ENCODE data around the gene ZNF180.
"Not testable (repeated sequence)": the region's sequence is repeated elsewhere in the genome, so short reads cannot be mapped to it uniquely, and the experiment has no call there.

ZNF180 gene

DNA sequence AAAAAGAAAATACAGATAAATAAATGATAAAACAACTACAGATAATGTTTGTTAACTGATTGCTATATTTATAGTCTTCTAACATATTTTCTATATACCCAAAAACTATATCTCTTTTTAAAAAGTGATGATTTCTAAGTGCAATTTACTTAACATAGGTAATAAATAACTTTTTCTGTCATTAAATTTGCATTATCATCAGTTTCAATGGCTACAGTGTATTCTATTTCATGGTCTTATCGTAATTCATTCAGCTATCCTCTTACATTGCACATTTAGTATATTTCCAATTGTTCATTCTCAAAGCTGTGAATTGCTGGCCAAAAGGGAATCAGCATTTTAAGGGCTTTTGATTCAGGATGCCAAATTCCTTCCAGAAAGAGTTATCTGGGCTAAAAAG, 3.6 kb downstream of the ZNF180 start:
- DNase-seq = no peak

GRCh38 chr19:44476559-44477408, 23.5 kb downstream of the ZNF180 start:
- DNase-seq = no peak

GRCh38 chr19:44468730-44469129, 31.6 kb downstream of the ZNF180 start:
- not testable (repeated sequence) for DNase-seq

- DNase-seq = not testable (repeated sequence)
These were observed 37.6 kb downstream of the ZNF180 start for GRCh38 chr19:44462600-44463286.

DNA sequence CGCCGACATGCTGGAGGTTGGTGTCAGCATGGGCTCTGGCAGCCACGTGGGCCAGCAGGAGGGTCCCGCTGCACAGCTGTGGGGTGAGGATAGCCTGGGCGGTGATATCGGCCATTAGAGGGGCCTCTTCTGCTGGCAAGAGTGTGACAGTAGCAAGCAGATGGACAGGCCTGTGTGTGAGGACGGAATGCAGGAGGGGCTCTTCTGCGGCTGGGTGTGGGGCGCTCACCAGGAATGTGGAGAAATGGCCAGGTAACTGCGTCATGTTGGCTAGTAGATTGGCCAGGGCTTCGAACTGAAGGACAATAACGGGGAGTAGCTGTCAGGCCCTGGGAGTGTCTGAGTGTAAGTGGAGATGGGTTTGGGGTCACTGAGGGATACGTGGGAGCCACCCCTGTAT, 44.3 kb downstream of the ZNF180 start:
- DNase-seq = not testable (repeated sequence)

GRCh38 chr19:44455100-44455499, 45.2 kb downstream of the ZNF180 start:
- no peak for DNase-seq

DNA sequence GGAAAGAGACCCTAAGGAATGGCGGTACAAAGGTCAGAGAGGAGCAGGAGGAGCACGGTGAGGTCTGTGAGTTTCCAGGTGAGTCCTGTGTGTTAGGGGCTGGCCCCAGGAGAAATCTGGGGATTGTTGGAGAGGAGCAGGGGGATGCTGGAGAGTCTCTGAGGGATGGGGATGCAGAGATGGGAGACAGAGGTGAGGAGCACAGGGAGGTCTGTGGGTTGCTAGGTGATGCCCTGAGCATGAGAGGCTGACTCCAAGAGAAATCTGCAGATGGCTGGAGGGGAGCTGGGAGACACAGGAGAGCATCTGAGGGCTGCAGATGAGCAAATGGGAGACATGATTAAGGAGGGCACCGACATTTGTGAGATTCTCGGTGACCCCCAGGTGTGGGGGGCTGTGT, 48.0 kb downstream of the ZNF180 start:
- no peak for DNase-seq

DNA sequence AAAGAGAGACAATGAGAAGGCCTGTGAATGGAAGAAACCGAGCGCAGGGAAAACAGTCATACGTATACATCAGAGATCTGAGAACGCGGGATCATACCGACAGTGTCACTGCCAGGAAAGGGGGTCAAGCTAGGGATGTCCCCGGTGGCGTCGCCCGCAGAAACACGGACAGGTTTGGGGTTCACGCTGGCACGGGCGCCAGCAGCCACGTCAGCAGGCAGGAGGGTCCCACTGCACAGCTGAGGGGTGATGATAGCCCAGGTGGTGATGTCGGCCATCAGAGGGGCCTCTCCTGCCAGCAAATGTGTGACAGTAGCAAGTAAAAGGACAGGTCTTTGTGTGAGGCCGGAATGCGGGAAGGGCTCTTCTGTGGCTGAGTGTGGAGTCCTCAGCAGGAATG, 48.6 kb downstream of the ZNF180 start:
- no peak for DNase-seq

- DNase-seq = peak; percentile 93
These were observed 52.2 kb downstream of the ZNF180 start, which contains the start of gene ZNF229 for GRCh38 chr19:44447916-44448674. TSS of gene ZNF229 (minus strand) at chr19:44448472. CDS start at chr19:44442847, 5,625 bp downstream.

- DNase-seq = no peak
These were observed 61.9 kb downstream of the ZNF180 start for GRCh38 chr19:44438441-44438840.

DNA sequence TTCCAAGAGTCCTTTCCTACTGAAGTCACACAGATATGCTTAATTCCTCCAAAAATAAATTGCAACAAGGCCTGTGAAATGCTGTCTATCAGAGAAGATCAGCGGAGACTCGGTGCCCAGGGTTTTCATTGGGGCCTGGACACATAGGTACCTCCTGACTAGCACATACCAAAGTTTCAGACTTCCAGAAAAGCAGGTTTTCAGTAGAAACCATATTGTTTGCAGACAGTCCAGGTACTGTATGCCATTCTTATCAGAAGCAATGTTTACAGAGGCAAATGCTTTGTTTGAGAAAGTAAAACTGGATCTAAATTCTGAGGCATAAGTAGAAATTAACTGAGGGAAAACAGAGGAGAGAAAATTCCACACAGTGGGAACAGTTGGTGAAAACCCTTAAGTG, 64.9 kb downstream of the ZNF180 start:
- DNase-seq = no peak

DNA sequence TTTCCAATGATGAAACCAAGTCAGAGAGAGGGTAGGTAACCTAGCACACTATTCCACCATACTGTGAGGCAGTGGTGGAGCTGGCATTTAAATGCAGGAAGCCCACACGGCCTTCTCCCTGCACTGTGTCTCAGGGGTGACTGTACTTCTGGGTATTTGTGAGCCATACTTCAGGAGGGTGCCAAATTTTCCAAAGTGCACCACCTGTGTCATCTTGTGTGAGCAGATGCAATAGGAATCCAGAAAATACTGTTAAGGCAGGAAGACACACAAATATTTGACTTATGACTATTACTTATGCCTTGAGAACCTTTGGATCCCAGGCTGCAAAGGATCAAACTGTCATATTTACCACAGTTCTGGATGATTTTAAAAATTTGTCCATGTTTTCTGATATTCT, 69.4 kb downstream of the ZNF180 start:
- DNase-seq = no peak

All from right hindlimb (tissue), 1 donor.